Loucy (cell line): ENCODE data around the gene PAK1.

Experiments
- H2AFZ ChIP-seq: fragments of 200-600 bp; sonication (generic); 2 replicates; pipeline ENCODE4 v1.6.0; 2016; ENCODE audit warnings: antibody characterized with exemption, mild to moderate bottlenecking, low read length, moderate library complexity
- H3F3A ChIP-seq: fragments of 200-600 bp; 2 replicates; pipeline ENCODE4 v1.6.0; 2016; ENCODE audit warnings: antibody characterized with exemption, low read depth, mild to moderate bottlenecking
- H3K27me3 ChIP-seq: fragments of 200-600 bp; sonication (generic); 2 replicates; pipeline ENCODE4 v1.6.1; 2014; ENCODE audit warnings: low read length, mild to moderate bottlenecking; ENCODE audit not compliant: insufficient read depth, poor library complexity, severe bottlenecking
- H3K36me3 ChIP-seq: fragments of 200-600 bp; sonication (generic); 2 replicates; pipeline ENCODE4 v1.6.1; 2016; ENCODE audit warnings: low read length; ENCODE audit not compliant: insufficient read depth
- H3K4me1 ChIP-seq: fragments of 200-600 bp; sonication (generic); 2 replicates; pipeline ENCODE4 v1.5.1; 2014; ENCODE audit warnings: low read length, mild to moderate bottlenecking; ENCODE audit not compliant: insufficient read depth, poor library complexity, severe bottlenecking
- H3K4me2 ChIP-seq: fragments of 200-600 bp; sonication (generic); 2 replicates; pipeline ENCODE4 v1.6.0; 2014; ENCODE audit warnings: antibody characterized with exemption, low read length, low read depth, mild to moderate bottlenecking; ENCODE audit not compliant: poor library complexity, severe bottlenecking
- H3K4me3 ChIP-seq: fragments of 200-600 bp; sonication (generic); 2 replicates; pipeline ENCODE4 v1.5.1; 2014; ENCODE audit warnings: low read length, mild to moderate bottlenecking, mixed read lengths; ENCODE audit not compliant: poor library complexity, severe bottlenecking
- H3K79me2 ChIP-seq: fragments of 200-600 bp; sonication (generic); 2 replicates; pipeline ENCODE4 v1.6.1; 2014; ENCODE audit warnings: low read length; ENCODE audit not compliant: insufficient read depth
- H3K9ac ChIP-seq: fragments of 200-600 bp; sonication (generic); 2 replicates; pipeline ENCODE4 v1.6.0; 2014; ENCODE audit warnings: mild to moderate bottlenecking, low read depth, low read length, moderate library complexity; ENCODE audit not compliant: poor library complexity, severe bottlenecking
- H3K9me2 ChIP-seq: fragments of 200-600 bp; sonication (generic); replicated peaks from 2 replicates; pipeline ENCODE4 v1.6.1; 2016; ENCODE audit warnings: low read depth, low read length, mixed read lengths
- H3K9me3 ChIP-seq: fragments of 200-600 bp; sonication (generic); 2 replicates; pipeline ENCODE4 v1.6.1; 2014; ENCODE audit warnings: mild to moderate bottlenecking, antibody characterized with exemption, low read length, low read depth; ENCODE audit not compliant: insufficient read depth
- H4K20me1 ChIP-seq: fragments of 200-600 bp; sonication (generic); 2 replicates; pipeline ENCODE4 v1.6.0; 2014; ENCODE audit warnings: antibody characterized with exemption, low read length, mild to moderate bottlenecking; ENCODE audit not compliant: insufficient read depth, poor library complexity, severe bottlenecking
- EZH2phosphoT487 ChIP-seq: fragments of 200-600 bp; IDR thresholded peaks from 2 replicates; pipeline ENCODE4 v1.6.1; 2018; ENCODE audit warnings: antibody characterized with exemption, mild to moderate bottlenecking, moderate library complexity, borderline replicate concordance
- TF ChIP-seq, protein P1 (sequence below): fragments of 200-600 bp; sonication (generic); conservative IDR thresholded peaks from 2 replicates; pipeline ENCODE4 v1.5.1; 2014; ENCODE audit warnings: mild to moderate bottlenecking, antibody characterized with exemption, low read length

Gene PAK1

DNA sequence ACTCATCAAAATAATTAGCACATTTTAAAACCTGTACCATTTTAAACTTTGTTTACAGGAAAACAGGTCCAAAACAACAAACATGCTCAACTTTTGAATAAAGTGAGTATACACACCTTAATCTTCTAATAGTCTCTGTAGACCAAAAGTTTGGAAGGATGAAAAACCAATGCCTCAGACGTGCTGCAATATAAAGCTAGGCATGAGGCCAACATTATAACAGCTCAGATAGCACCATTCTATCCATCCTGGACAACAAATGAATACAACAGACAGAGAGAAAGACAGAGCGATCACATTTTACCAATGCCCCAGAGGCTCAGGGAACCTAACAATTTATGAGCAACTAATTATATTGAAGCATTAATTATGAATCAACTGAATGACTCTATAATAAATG is 77.0 kb downstream of the PAK1 start:
- Histone ChIP-seq H4K20me1 (peaks cover 10% of the 10 kb centered on the region), H2AFZ (no peak overlapping the region), H3K36me3 (peaks cover 4% of the 10 kb centered on the region; the same call in 1 of the 2 replicates), H3K4me1 (no peaks in the 10 kb centered on the region), H3K4me2 (no peak overlapping the region), H3K79me2 (peaks cover 24% of the 10 kb centered on the region), H3F3A (no peaks in the 10 kb centered on the region), H3K9ac (no peak overlapping the region), H3K9me2 (no peaks in the 10 kb centered on the region), H3K27me3 (no peaks in the 10 kb centered on the region), H3K9me3 (no peaks in the 10 kb centered on the region), H3K4me3 (no peak overlapping the region)
- TF ChIP-seq, protein P1, sequence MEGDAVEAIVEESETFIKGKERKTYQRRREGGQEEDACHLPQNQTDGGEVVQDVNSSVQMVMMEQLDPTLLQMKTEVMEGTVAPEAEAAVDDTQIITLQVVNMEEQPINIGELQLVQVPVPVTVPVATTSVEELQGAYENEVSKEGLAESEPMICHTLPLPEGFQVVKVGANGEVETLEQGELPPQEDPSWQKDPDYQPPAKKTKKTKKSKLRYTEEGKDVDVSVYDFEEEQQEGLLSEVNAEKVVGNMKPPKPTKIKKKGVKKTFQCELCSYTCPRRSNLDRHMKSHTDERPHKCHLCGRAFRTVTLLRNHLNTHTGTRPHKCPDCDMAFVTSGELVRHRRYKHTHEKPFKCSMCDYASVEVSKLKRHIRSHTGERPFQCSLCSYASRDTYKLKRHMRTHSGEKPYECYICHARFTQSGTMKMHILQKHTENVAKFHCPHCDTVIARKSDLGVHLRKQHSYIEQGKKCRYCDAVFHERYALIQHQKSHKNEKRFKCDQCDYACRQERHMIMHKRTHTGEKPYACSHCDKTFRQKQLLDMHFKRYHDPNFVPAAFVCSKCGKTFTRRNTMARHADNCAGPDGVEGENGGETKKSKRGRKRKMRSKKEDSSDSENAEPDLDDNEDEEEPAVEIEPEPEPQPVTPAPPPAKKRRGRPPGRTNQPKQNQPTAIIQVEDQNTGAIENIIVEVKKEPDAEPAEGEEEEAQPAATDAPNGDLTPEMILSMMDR, result no peak
- no peak for TF ChIP-seq EZH2phosphoT487

DNA sequence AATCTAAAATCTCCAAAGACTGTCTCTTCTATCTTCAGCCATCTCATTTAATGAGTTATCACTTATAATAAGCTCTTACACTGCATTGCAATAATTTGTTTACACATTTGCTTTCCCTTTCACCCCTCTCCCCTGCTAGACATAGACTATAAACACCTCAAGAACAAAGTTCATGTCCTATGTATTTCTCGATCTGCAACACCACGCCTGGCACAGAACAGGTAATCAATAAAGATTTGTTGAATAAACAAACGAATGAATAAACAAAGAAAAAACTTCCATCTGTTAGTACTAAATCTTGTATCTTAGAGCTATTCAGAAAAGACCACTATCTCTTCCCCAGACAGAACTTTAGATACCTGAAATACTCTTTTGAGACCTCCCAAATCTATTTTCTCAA is 77.6 kb downstream of the PAK1 start:
- Histone ChIP-seq H4K20me1 (peaks cover 4% of the 10 kb centered on the region), H3F3A (no peaks in the 10 kb centered on the region), H3K27me3 (no peaks in the 10 kb centered on the region), H2AFZ (no peak overlapping the region), H3K9ac (no peak overlapping the region), H3K4me3 (no peak overlapping the region), H3K36me3 (peaks cover 10% of the 10 kb centered on the region; the same call in 1 of the 2 replicates), H3K9me2 (no peaks in the 10 kb centered on the region), H3K9me3 (no peaks in the 10 kb centered on the region), H3K79me2 (peaks cover 20% of the 10 kb centered on the region), H3K4me1 (no peaks in the 10 kb centered on the region), H3K4me2 (no peak overlapping the region)
- TF ChIP-seq EZH2phosphoT487, result no peak
- TF ChIP-seq, protein P1, result no peak

DNA sequence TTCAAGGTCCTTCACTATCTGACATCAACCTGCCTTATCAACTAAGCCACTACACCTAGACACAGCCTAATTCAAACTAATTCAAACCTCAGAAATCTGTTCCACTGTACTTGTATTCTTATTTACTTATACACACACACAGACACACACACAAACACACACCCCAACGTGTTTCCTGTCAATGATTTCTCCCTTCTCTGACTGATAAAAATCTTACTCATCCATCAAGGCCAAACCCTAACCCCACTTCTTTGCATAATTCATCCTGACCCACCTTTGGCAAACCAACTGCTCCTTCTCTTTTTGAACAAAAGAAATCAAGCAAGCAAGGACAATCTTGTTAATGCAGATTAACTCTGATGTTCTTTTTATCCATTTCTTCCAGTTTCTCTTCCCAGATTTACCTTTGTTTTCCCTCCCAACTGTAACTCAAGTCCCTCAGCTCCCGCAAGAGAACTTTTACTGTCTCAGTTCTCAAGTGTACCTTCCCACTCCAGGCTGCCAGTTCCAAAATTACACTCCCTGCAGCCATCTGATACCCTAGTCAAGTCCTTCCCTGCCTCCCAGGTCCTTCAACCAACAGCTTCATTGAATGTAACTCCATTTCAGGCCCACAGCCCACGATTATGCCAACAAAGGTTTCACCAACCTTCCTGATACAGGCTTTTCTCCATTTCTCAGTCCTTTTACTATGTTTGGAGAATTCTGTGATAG is 78.3 kb downstream of the PAK1 start:
- no peak overlapping the region for H3K9ac ChIP-seq
- H3K79me2 ChIP-seq, result peaks cover 17% of the 10 kb centered on the region; the same call in 1 of the 2 replicates
- no peak overlapping the region for H3K4me2 ChIP-seq

More for the DNA sequence above, 78.3 kb downstream of the PAK1 start:
- no peaks in the 10 kb centered on the region for H3F3A ChIP-seq
- H2AFZ ChIP-seq, result no peak overlapping the region
- TF ChIP-seq, protein P1, result no peak
- no peak for TF ChIP-seq EZH2phosphoT487
- no peaks in the 10 kb centered on the region for H3K9me2 ChIP-seq
- peaks cover 17% of the 10 kb centered on the region; the same call in 1 of the 2 replicates for H3K36me3 ChIP-seq
- H3K9me3 ChIP-seq, result no peaks in the 10 kb centered on the region
- peaks cover 4% of the 10 kb centered on the region for H4K20me1 ChIP-seq
- H3K4me3 ChIP-seq, result no peak overlapping the region
- H3K4me1 ChIP-seq, result no peaks in the 10 kb centered on the region
- H3K27me3 ChIP-seq, result no peaks in the 10 kb centered on the region
